HG03064 (cell line): ENCODE results near the gene RFX2.
"Not testable (repeated sequence)": the region's sequence is repeated elsewhere in the genome, so short reads cannot be mapped to it uniquely, and the experiment has no call there.

Experiments
- ATAC-seq: cut with Tn5 transposase; IDR thresholded peaks from one replicate; pipeline ENCODE4 v1.9.1; 2021; ENCODE audit warnings: low read depth; ENCODE audit not compliant: unreplicated experiment

Gene RFX2

DNA sequence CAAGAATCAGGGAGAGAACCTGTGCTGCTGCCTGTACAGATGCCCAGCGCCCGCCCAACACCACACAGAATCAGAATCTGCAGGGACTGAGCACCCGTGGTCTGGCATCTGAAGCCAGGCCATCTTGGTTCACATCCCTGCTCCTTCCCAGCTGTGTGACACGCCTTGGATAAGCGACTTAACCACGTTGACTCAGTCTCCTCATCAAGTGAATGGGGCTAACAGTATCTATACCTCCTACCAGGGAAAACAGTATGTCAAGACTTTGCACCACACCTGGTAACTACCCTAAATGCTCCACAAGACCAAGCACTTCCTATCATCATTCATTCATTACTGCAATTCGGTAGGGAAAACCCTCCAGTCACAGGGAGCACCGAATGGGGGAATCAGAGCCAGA lies 133.5 kb downstream of the RFX2 start:
- no peak for ATAC-seq

DNA sequence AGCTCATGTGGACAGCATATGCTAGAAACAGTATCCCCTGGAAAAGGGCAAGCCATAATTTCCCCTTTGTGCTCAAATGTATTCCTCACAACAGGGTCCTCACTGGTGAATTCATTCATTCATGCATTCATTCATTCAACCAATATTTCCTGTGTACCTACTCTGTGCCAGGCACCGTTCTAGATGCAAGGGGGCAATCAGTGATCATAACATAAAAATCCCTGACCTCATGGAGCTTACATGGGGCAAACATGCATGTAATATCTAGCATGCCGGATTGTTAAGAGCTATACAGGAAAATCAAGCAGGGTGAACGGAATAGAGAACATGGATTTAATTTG lies 134.9 kb downstream of the RFX2 start:
- ATAC-seq = no peak

GRCh38 chr19:5974721-5975387 lies 135.4 kb downstream of the RFX2 start:
- no peak for ATAC-seq

GRCh38 chr19:5973867-5974635 lies 136.2 kb downstream of the RFX2 start:
- ATAC-seq = no peak

GRCh38 chr19:5973376-5973775 lies 136.9 kb downstream of the RFX2 start:
- no peak for ATAC-seq

- ATAC-seq = no peak
Observed at GRCh38 chr19:5972355-5972731, 138.0 kb downstream of the RFX2 start.

DNA sequence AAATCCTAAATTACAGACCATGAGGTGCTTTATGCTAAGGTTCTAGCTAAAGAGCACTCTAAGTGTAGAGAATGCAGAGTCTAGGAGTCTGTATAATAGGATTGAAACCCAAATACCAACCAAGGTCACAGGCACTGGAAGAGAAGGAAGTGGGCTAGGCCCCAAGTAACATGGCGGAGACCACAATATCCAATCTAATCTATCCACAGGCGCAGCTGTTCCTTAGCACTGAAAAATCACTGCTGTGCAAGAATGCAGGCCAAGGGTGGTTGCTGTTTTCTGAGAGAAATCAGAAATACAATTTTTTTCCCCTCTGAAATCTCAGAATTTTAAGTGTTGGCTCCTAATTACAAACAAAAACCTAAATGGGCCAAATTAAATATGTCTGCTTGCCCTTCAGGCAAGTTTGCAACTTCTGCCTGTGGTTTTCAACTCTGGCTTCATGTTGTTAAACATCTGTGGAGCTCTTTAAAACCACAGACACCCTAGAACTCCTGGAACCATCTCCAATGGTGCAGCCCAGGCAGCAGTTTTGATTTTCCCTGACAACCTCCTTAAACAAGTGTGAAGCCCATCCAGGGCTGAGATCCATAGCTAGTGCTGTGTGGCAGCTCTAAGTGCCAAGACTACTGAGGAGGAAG lies 138.5 kb downstream of the RFX2 start:
- no peak for ATAC-seq

- ATAC-seq = no peak
Observed at GRCh38 chr19:5969476-5969875, 140.8 kb downstream of the RFX2 start.

- no peak for ATAC-seq
Observed at GRCh38 chr19:5968431-5969373, 141.6 kb downstream of the RFX2 start.

DNA sequence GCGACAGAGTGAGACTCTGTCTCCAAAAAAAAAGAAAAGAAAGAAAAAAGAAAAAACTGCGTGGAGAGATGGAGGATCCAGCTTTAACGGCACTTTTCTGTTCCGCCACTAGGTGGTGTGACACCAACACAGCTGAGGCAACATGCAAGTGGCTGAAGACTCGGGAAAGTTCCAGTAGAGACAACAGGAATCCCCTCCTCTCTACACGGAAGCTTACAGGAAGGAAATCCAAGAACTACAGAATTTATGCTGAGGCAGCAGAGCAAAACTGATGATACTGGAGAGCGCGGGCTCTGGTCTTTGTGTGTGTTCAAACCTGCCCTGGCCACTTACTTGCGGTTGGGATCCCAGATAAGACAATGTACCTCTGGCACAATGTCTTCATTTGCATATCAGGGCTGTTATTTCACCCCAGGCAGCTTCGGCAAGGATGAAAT lies 142.3 kb downstream of the RFX2 start:
- peak; percentile 60 for ATAC-seq

DNA sequence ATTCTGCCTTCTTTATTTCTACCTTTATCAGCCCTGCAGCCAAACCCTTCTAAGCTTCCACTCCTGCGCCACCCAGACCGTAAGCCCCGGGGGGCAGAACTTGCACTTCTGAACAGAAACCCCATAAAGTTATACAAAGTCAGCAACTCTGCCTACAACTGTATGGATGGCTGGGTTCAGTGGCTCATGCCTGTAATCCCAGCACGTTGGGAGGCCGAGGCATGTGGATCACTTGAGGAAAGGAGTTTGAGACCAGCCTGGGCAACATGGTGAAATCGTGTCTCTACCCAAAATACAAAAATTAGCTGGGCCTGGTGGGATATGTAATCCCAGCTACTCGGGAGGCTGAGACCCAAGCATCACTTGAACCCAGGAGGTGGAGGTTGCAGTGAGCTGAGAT lies 142.7 kb downstream of the RFX2 start:
- ATAC-seq = no peak

DNA sequence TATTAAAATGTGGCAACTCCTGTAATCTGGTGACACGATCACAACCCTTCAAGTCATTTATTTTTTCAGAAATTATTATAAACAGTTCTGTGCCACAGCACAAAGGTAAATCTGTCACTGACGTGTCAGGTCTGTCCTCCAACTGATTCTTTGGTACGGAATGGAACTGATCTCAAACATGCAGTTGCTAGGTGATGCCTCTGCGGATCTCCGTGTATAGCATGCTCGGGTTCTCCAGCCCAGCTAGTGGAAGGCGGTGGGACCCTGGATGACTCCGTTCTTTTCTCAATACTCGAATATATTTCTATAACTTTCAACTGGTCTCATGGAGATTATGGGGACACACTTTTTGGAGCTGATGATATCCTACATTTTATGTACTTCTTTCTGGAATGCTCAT lies 143.4 kb downstream of the RFX2 start:
- ATAC-seq = no peak

GRCh38 chr19:5966215-5966614 lies 144.1 kb downstream of the RFX2 start:
- ATAC-seq = no peak

DNA sequence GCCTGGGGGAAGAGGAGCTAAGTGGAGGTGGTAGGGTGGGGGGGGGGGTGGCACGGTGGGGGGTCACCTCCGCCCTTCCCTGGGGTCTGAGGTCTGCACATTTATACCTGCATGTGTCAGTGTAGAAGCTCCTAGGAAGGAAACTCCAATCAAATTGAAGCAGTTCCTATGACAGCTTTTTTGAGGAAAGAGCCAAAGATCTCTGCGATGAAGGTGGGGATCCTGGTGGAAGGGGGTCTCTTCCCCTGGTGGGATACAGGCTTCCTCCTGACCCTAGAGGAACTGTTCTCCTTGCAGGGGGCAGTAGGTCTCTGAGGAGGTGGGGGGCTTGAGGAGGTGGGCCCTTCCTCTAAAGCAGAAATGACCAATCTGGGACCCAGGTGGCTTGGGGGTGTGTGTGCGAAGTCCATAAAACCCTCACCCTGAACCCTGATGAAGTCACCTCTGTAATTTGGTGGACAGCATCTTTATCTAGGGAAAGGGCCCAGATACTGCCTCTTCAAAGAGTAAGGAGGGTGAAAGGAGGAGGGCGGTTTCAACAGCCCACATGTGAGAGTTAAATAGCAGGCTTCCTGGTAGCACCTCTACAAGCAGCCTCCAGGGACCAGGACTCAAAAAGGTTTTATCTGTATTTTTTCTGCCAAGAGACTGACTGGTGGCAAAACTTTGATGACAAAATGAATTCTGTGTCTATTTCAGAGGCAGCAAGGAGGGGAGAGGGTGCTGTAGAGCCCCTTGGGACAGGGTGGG lies 145.3 kb downstream of the RFX2 start:
- ATAC-seq = no peak

DNA sequence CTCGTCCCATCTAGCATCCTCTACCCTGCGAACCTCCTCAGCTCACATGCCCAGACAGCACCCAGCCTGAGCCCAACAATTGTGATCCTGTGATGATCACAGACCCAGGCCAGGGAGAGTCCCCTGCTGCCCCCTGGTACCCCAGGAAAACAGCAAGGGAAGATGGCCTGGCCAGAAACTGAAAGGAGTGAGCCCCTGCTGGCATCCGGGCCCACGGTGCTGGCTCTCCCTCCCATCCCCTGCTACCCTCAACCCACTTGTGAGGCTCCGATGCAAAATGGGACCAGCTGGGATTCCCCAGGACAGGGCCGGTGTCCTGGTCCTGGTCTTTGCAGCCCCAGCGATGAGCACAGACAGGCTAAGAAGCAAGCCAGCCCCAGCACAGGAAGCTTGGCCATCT lies 146.4 kb downstream of the RFX2 start:
- no peak for ATAC-seq

DNA sequence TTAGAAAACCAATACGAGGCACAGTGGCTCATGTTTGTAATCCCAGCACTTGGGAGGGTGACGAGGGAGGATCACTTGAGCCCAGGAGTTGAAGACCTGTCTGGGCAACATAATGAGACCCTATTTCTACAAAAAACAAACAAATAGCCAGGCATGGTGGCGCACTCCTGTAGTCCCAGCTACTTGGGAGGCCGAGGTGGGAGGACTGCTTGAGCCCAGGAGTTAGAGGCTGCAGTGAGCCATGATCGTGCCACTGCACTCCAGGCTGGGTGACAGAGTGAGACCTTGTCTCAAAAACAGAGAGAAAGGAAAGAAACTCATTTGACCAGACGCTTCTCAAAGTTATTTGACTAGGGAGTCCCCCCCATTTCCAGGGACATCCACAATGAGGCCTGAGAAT lies 147.0 kb downstream of the RFX2 start:
- ATAC-seq = not testable (repeated sequence)

DNA sequence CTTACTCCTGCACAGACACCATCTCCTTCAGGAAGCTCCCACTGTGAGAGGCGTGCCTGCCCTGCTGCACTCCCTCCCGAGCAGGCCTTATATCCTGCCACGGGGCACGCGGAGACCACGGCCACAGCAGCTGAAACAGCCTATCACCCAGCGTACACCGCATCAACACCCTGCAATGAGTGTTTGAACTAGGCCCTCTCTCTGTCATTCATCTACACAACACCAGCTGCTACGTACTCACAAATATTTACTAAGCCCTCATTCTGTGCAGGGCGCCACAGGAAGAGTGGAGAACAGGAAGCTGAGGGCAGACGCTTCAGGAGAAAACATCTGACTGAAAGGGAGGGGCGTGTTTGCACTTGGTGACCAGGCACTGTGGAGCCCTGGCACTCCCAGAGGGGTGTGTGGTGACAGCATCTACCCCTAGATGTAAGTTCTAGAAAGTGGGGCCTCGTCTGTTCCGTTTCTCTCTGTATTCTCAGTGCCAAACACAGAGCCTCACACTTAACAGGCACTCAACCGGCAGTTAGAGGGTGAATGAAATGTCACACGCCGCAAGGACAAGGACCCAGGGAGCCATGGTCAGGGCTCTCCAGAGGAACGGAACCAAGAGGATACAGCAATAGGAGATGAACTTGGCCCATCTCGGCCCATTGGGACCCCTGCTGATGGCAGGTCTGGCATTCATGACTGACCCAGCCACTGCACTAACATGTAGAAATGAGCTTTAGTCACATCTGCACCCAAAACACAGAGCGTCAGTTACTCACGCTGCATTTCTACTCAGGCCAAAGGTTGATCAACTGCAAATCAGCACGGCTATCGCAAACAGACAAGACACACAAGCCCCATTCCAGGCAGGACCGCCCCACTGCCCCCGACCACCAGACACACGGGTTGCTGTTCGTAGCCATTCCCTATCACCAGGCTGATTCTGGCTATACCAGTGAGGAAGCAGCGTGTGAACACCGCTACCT lies 148.0 kb downstream of the RFX2 start:
- no peak for ATAC-seq

GRCh38 chr19:5961641-5961968 lies 148.7 kb downstream of the RFX2 start:
- not testable (repeated sequence) for ATAC-seq
